Fibroblast of lung (primary cell): ENCODE results near the gene PCIF1. TPM values are rescaled to one million over a fixed set of nuclear protein-coding genes. Genes with fewer than 3 reads are reported as not detected.

ENCODE experiments used
- DNase-seq, 2 donors: peaks; one replicate each; pipeline versions ENCODE4 v3.0.0 to v3.0.0-alpha.2; 2010; ENCODE audit warnings: low read depth in 2 of 2
- H2AFZ ChIP-seq: 2 replicates; pipeline ENCODE4 v1.5.1; 2012; ENCODE audit warnings: low read length, control low read depth, inconsistent platforms
- H3K27ac ChIP-seq: 2 replicates; pipeline ENCODE4 v1.5.1; 2011; ENCODE audit warnings: low read length, control low read depth; ENCODE audit not compliant: insufficient read depth
- H3K27me3 ChIP-seq: 2 replicates; pipeline ENCODE4 v1.5.1; 2011; ENCODE audit warnings: mild to moderate bottlenecking, low read length; ENCODE audit not compliant: control insufficient read depth, insufficient read depth
- H3K36me3 ChIP-seq: 2 replicates; pipeline ENCODE4 v1.5.1; 2011; ENCODE audit warnings: low read length; ENCODE audit not compliant: control insufficient read depth, insufficient read depth
- H3K4me1 ChIP-seq: 2 replicates; pipeline ENCODE4 v1.5.1; 2011; ENCODE audit warnings: low read length; ENCODE audit not compliant: control insufficient read depth, insufficient read depth; ENCODE audit errors: extremely low read depth
- H3K4me2 ChIP-seq: 2 replicates; pipeline ENCODE4 v1.5.1; 2011; ENCODE audit warnings: low read length, control low read depth; ENCODE audit not compliant: insufficient read depth; ENCODE audit errors: extremely low read depth
- H3K4me3 ChIP-seq, 4 experiments: fragments of 200-600 bp in 1 of 4; sonication (generic) in 1 of 4; replicated peaks in 1 of 4; 2 replicates each; pipeline ENCODE4 v1.5.1; 2011 to 2016; ENCODE audit warnings: low read length in 4 of 4, low read depth in 3 of 4, mild to moderate bottlenecking in 3 of 4, control low read depth in 2 of 4, inconsistent platforms in 1 of 4, mixed read lengths in 1 of 4; ENCODE audit not compliant: insufficient read depth in 1 of 4; ENCODE audit errors: control extremely low read depth in 1 of 4
- H3K79me2 ChIP-seq: 2 replicates; pipeline ENCODE4 v1.5.1; 2012; ENCODE audit warnings: mild to moderate bottlenecking, low read length, inconsistent platforms; ENCODE audit not compliant: control insufficient read depth, insufficient read depth
- H3K9ac ChIP-seq: 2 replicates; pipeline ENCODE4 v1.5.1; 2011; ENCODE audit warnings: mild to moderate bottlenecking, low read length, control low read depth; ENCODE audit not compliant: insufficient read depth
- H3K9me3 ChIP-seq: 2 replicates; pipeline ENCODE4 v1.5.1; 2012; ENCODE audit warnings: low read depth, low read length; ENCODE audit not compliant: control insufficient read depth, insufficient read depth
- H4K20me1 ChIP-seq: 2 replicates; pipeline ENCODE4 v1.5.1; 2011; ENCODE audit warnings: low read length; ENCODE audit not compliant: control insufficient read depth, insufficient read depth; ENCODE audit errors: extremely low read depth
- EZH2 ChIP-seq: IDR thresholded peaks from 2 replicates; pipeline ENCODE4 v1.5.1; 2012; ENCODE audit warnings: low read length, control low read depth, mild to moderate bottlenecking; ENCODE audit errors: missing control alignments
- polyA plus RNA-seq, 2 donors: library from polyadenylated mRNA; depleted of rRNA in 1 of 2; stranded (reverse) in 1 of 2; unstranded in 1 of 2; fragments of >200 nt; gene quantifications; 2 replicates each; pipeline ENCODE4 v1.2.1, GENCODE V29; 2011 to 2012; ENCODE audit warnings: missing spikeins in 1 of 2
- total RNA-seq: library from RNA; depleted of rRNA; stranded (reverse); fragments of >200 nt; gene quantifications from 2 replicates; pipeline ENCODE4 v1.2.1, GENCODE V29; 2014
- TF ChIP-seq, protein P1 (sequence below), 2 donors: IDR thresholded peaks in 1 of 2; conservative IDR thresholded peaks in 1 of 2; 1 replicate in 1 of 2; 2 replicates in 1 of 2; pipeline ENCODE4 v1.5.1; 2011 to 2012; ENCODE audit warnings: low read length in 2 of 2, control low read depth in 1 of 2, inconsistent platforms in 1 of 2, low read depth in 1 of 2, mild to moderate bottlenecking in 1 of 2

The PCIF1 gene
- total and polyA plus RNA-seq, 2 donors (not counting 1 experiment from before 2014, with no cell fraction given): 9.9 to 16.0 TPM

- no peak for TF ChIP-seq EZH2
- TF ChIP-seq, protein P1, sequence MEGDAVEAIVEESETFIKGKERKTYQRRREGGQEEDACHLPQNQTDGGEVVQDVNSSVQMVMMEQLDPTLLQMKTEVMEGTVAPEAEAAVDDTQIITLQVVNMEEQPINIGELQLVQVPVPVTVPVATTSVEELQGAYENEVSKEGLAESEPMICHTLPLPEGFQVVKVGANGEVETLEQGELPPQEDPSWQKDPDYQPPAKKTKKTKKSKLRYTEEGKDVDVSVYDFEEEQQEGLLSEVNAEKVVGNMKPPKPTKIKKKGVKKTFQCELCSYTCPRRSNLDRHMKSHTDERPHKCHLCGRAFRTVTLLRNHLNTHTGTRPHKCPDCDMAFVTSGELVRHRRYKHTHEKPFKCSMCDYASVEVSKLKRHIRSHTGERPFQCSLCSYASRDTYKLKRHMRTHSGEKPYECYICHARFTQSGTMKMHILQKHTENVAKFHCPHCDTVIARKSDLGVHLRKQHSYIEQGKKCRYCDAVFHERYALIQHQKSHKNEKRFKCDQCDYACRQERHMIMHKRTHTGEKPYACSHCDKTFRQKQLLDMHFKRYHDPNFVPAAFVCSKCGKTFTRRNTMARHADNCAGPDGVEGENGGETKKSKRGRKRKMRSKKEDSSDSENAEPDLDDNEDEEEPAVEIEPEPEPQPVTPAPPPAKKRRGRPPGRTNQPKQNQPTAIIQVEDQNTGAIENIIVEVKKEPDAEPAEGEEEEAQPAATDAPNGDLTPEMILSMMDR (conservative IDR thresholded peaks at IDR 0.05 in 1 of 2, IDR thresholded peaks at IDR 0.05 in 1 of 2; ENCODE audit: low read depth in 1 of 2, low read length in 2 of 2): no peak
- Histone ChIP-seq H3K27me3 (no peaks in the 10 kb centered on the region), H3K79me2 (no peaks in the 10 kb centered on the region), H3K4me2 (no peak overlapping the region), H2AFZ (no peak overlapping the region), H3K4me3 (no peak overlapping the region), H3K9ac (no peak overlapping the region), H3K36me3 (peaks cover 6% of the 10 kb centered on the region), H3K27ac (no peak overlapping the region), H3K4me1 (peaks cover 5% of the 10 kb centered on the region), H3K9me3 (no peaks in the 10 kb centered on the region), H4K20me1 (no peaks in the 10 kb centered on the region)
- DNase-seq: no peak
These were observed 29.6 kb upstream of the PCIF1 start for GRCh38 chr20:45904583-45905504.

DNA sequence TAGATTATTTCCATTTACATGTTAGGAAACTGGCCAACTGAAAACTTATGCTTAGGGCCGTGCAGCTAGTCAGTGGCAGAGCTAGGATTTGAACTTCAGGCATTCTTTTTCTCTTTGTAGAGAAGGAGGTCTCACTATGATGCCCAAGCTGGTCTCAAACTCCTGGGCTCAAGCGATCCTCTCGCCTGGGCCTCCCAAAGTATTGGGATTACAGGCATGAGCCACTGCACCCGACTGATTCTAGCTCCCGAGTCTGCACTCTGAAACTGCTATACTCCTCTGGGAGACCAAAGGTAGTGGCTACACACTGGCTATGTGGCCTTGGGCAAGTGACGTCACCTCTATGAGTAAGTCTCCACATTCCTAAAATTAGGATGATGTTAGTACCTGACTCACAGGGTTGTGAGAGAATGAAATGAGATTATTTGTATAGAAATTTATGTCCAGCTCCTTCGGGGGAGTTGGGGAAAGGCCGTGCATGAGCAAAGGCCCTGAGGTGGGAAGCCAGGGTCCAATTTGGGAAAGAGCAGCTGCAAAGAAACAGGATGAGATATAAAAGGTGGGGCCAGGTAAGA is 28.9 kb upstream of the PCIF1 start:
- H3K79me2 ChIP-seq: no peaks in the 10 kb centered on the region
- H3K9me3 ChIP-seq: no peaks in the 10 kb centered on the region
- H3K27me3 ChIP-seq: no peaks in the 10 kb centered on the region
- no peak overlapping the region for H3K9ac ChIP-seq
- no peak overlapping the region for H3K4me3 ChIP-seq
- no peak for TF ChIP-seq EZH2
- TF ChIP-seq, protein P1 (conservative IDR thresholded peaks at IDR 0.05 in 1 of 2, IDR thresholded peaks at IDR 0.05 in 1 of 2; ENCODE audit: low read depth in 1 of 2, low read length in 2 of 2): no peak
- no peak overlapping the region for H2AFZ ChIP-seq
- no peaks in the 10 kb centered on the region for H4K20me1 ChIP-seq
- peaks cover 7% of the 10 kb centered on the region for H3K4me1 ChIP-seq
- H3K4me2 ChIP-seq: no peak overlapping the region
- H3K36me3 ChIP-seq: peaks cover 4% of the 10 kb centered on the region
- peak overlapping the region; percentile 1 for H3K27ac ChIP-seq
- peak; percentile 27 to 87 for DNase-seq

DNA sequence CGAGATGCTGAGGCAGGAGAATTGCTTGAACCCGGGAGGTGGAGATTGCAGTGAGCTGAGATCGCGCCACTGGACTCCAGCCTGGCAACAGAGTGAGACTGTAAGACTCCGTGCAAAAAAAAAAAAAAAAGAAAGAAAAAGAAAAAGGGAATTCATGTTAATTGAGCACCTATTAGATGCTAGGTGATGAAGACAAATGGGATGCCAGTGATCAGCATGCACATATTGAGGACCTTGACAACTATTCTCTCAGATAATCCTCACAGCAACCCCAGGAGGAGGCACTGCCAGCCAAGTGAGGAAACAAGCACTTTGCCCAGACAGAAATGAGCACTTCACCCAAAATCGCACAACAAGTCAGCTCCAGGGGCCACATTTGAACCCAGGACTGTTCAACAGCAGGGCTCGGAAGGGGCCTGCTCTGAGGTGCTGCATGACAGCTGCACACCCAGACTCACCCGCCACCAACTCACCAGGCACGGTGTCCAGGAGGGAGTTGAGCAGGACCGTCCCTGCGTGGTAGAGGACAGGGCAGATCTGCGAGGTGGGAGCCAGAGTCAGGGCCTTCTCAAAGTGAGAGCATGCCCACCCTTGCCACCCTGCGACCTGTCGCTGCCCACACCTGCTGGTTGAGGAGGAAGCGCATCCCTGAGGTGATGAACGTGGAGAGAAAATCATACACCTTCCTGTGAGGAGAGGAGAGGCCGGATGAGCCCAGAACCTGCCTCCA is 27.1 kb upstream of the PCIF1 start:
- H3K9me3 ChIP-seq: no peaks in the 10 kb centered on the region
- no peaks in the 10 kb centered on the region for H3K79me2 ChIP-seq
- TF ChIP-seq, protein P1 (conservative IDR thresholded peaks at IDR 0.05 in 1 of 2, IDR thresholded peaks at IDR 0.05 in 1 of 2; ENCODE audit: low read depth in 1 of 2, low read length in 2 of 2): no peak
- TF ChIP-seq EZH2: no peak
- no peaks in the 10 kb centered on the region for H3K27me3 ChIP-seq
- DNase-seq: no peak
- H3K27ac ChIP-seq: no peak overlapping the region
- H3K9ac ChIP-seq: no peak overlapping the region
- H4K20me1 ChIP-seq: no peaks in the 10 kb centered on the region
- H3K4me1 ChIP-seq: peaks cover 18% of the 10 kb centered on the region
- peaks cover 1% of the 10 kb centered on the region for H3K36me3 ChIP-seq
- no peak overlapping the region for H2AFZ ChIP-seq
- no peak overlapping the region for H3K4me2 ChIP-seq
- H3K4me3 ChIP-seq: no peak overlapping the region
